GM18519 (cell line): ENCODE results near the gene ACSL5.
"Not testable (repeated sequence)": the region's sequence is repeated elsewhere in the genome, so short reads cannot be mapped to it uniquely, and the experiment has no call there.

Experiments
- ATAC-seq: cut with Tn5 transposase; IDR thresholded peaks from one replicate; pipeline ENCODE4 v1.9.1; 2021; ENCODE audit warnings: mild to moderate bottlenecking, moderate library complexity; ENCODE audit not compliant: unreplicated experiment, low FRiP score

The ACSL5 gene

DNA sequence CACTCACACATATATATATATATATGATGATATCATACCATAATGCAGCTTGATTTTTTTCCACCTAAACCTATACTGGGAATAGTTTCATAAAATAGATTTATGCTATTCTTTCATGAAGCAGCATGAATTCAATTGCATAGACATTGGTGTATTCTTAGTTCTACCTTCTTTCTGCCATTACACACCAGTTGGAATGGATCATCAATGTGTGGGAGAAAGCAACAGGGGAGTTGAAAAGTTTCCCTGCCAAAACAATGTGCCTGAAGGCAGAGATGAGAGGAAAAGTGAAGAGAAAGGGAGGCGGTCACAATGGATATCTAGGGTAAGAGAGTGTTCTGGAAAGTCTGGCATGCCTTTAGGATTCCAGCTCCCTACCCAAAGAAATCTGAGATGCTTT lies 25.2 kb upstream of the ACSL5 start:
- no peak for ATAC-seq

DNA sequence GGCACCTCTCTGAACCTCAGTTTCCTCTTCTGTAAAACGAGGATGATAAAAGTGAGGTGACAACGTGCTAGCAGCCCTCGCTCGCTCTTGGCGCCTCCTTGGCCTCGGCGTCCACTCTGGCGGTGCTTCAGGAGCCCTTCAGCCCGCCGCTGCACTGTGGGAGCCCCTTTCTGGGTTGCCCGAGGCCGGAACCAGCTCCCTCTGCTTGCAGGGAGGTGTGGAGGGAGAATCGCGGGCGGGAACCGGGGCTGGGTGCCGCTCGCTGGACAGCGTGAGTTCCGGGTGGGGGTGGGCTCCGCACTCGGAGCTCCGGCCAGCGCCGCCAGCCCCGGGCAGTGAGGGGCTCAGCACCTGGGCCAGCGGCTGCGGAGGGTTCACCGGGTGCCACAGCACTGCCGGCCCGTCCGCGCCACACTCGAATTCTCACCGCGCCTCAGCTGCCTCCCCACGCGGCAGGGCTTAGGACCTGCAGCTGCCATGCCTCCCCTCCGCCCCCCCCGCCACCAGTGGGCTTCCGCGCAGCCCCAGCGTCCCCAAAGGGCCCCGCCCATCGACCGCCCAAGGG lies 24.3 kb upstream of the ACSL5 start:
- ATAC-seq, result no peak

DNA sequence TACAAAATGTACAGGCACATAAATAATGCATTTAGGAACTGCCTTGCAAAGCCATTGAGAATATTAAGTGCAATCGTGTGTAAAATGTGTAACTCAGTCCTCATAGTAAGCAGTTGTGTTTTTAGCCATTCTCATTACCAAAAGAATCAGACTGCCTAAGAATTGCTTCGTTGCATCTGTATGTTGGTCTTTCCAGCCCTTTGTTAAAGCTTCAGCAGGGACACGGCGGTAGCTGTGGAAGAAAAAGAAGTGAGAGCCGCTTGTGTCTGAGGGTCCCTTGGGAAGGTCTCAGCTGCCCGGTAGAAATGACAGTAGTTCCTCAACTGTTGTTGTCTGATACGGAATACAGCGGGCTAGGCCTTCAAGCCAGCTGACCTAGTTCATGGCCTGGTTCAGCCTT lies 22.8 kb upstream of the ACSL5 start:
- no peak for ATAC-seq

DNA sequence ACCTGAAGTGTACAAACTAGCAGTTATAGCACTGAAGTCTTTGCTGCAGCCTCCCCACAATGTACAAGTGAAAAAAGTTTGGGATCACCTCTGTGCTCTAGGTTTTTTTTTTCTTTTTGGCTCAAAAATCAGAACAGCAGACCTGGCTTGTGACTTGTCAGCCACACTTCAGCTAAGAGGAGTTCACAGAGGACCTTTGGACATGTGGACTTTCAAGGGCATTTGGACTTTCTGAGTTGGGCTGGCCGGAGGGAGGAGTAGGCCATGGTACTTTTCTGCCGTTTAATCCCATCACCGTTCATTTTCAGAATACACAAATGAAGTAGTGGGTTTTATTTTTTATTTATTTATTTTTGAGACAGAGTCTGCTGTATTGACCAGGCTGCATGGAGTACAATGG lies 21.9 kb upstream of the ACSL5 start:
- ATAC-seq, result no peak

DNA sequence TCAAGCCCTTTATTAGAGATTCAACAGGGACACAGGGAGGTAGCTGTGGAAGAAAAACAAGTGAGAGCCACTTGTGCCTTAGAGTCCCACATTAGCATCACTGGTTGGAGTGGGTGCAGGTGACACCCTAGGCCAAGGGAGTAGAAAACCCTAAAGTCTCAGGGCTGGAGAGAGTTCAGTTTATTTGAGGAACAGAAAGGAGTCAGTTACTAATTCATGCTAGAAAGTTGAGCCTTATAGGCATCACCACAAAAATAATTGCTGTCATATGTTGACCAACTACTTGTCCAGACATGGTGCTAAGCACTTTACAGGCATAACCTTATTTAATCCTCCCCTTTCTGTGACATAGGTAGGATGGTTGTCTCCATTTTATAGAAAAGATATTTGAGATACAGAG lies 20.9 kb upstream of the ACSL5 start:
- ATAC-seq, result no peak

DNA sequence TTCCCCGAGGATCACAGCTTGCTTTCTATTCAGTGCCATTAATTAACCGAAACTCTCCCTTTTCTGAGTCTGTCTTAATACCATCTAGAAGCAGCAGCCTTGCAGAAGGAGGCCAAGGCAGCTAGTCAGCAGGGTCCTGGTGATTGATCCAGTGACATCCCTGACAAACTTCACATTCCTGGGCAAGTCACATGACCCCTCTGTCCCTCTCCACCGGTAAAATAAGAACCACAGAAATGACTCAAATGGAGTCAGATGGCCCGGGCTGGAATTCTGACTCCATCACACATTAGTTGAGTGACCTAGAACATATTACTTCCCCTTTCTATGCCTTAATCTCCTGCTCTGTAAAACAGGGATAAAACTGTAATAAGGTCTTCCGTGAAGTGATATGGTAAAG lies 17.2 kb upstream of the ACSL5 start:
- ATAC-seq, result no peak

DNA sequence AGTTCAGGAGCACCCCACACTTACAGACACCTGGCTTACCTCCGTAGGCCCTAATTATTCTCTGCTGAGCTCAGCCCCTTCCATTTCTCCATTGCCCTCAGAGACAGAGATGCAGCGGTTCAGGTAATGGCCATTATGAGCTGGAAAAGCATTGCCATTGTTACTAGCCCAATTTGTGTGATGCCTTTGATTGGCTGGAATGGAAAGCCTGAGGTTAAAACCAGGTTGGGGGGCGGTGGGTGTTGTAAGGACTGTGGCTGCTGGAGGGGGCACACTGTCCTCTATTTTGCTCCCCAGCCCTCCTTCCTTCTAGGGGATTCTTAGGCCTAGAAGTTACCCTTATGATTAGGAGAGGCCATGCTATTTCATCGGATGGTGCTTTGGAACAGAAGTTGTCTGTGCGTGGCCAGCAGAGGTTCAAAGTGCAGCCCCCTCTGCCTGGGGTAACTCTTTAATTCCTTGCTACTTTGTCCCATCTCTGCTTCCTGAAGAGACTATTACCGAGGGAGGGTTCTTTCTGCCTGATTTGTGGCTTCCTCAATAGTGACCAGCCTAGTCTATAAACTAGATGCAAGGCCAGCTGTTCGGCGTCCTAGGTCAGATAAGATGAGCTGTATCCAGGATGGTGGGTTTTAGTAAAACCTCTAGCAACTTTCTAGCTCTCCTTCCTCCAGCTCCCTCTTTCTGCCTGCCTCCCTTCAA lies 14.2 kb upstream of the ACSL5 start:
- ATAC-seq, result no peak

DNA sequence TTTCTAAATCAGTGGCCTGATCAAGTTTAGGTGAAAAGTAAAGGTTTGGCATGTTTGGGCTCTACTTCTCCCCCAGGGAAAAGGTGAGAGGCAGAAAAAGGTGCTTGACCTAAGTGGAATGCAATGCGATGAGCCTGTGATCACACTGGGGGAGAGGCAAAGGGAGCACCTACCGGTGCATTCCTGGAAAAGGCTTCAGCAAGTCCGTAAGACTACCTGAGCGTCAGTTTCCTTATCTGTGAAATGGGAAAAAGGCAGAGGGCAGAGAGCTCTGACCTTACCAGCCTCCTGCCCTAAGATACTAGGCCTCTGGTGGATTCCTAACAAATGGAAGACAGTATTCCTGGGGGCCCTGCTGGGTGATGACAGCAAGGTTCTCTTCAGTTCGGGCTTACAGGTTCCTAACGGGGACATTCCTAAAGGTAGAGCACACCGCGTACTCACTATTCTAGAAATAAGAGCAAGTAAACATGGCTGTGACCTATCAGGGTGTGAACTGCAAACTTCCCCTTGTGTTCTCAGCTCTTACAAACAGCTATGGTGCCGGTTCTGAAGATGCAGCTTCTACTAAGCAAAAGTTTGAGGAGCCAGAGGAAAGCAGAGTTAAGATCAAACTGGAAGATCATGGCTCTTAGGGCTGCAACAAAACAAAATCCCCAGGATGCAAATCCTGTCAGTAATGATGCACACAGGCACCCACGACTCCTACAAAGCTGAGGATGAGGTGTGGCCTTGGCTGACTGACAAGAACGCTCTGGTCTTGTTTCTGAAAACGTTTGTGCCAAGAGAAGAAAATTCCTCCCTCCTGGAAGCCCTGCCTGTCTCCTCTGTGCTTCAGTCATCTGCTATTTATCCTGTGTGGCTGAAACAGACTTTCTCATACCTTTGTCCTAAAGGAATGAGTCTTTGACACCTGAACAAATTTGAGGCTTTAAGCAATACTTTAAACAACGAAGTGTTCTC lies 13.3 kb upstream of the ACSL5 start:
- ATAC-seq, result no peak

DNA sequence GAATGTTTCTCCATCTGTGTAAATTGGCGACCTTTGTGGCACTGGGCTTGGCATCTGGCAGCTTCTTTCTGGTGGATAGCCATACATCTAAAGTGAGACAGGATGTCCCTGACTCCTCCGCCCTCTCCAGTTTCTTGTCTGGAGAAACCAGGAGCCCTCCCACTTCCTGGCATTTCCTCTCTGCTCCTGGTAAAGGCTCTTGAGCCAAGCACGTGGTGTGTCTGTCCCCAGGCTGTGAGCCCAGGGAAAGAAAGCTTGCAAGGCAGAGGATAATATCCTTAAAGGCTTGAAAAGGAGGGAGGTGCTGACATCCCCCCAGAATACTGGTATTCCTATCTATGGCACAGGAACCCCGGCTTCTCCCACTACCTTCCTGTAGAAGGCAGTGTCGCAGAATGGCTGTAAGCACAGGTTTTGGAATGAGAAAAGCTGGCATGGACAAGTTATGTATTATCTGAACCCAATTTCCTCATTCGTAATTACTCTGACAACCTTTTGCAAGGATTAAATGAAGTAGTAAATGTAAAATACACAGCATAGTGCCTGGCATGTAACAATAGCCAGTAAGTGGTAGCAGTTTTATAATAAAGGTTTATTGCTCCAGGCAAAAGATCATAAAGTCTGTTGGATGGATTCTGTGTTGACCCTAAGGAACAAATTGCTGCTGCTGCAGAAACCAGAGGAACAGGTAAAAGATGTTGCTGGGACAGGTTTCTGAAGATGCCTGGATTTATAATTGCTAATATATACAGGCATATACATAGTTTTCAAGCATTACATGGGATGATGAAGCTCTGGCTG lies 11.8 kb upstream of the ACSL5 start:
- no peak for ATAC-seq

DNA sequence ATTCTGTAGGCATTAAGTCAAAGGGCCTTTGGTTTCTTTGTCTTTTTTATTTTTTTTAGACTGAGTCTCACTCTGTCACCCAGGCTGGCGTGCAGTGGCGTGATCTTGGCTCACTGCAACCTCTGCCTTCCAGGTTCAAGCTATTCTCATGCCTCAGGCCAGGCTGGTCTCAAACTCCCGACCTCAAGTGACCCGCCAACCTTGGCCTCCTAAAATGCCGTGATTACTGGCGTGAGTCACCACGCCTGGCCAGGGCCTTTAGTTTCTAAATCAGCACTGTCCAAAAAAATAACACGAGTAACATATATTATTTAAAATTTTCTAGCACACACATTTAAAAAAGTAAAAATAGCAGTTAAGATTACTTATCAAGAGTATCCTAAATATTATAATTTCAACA lies 11.1 kb upstream of the ACSL5 start:
- ATAC-seq, result no peak

DNA sequence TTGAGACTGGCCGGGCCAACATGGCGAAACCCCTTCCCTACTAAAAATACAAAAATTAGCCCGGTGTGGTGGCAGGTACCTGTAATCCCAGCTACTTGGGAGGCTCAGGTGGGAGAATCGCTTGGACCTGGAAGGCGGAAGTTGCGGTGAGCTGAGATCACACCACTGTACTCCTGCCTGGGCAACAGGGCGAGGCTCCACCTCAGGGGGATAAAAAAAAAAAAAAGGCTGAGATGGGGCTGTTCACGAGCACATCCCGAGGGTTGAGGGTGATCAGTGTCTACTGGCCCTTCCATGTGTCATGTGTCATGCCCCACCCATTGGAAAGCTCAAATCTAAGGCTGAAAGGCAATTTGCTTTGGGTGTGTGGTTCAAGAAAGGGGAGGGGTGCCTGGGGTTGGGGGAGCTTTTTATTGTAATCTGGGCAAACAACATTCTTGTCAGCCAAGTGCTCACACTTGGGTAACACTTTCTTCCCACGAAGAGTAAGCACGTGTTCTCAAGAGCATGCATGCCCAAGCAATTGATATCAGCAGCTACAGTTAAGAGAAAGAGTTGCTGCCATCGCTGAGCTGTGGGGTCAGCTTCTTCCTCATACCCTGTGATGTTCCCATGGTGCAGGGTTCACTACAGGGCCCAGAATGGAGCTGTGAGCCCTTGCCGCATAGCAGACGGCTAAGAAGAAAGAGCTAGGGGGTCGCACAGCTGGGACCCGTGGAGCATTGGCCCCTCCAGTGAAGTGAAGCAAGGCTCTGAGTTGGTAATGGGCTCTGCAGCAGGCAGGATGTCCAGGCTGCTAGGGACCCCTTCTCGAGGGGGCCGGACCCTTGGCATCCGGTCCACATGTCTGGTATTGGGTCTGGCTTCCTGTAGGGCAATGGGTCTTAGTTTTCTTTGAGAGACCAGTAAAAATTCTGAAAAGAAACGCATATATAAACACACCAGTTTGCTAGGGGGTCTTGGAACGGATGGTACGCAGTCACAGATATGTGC lies 9.9 kb upstream of the ACSL5 start:
- ATAC-seq, result no peak

DNA sequence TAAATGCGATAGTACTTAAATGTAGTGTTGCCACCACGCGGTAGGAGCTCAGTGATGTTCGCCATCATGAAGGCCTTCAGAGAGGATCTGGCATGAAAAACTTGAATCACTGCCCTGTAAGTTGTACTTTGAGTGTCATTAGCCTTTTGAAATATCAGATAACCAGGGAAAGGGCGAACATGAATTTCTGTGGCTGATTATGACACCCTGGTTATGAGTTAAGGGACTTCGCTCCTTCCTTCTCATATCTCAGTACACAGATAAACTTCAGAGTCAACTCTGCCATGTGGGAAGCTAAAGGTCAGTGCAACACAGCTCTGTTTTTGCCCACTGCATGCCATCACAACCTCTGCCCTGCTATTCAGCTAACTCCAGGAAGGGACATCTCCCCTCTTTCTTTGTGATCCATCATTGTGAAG lies 8.9 kb upstream of the ACSL5 start:
- no peak for ATAC-seq

DNA sequence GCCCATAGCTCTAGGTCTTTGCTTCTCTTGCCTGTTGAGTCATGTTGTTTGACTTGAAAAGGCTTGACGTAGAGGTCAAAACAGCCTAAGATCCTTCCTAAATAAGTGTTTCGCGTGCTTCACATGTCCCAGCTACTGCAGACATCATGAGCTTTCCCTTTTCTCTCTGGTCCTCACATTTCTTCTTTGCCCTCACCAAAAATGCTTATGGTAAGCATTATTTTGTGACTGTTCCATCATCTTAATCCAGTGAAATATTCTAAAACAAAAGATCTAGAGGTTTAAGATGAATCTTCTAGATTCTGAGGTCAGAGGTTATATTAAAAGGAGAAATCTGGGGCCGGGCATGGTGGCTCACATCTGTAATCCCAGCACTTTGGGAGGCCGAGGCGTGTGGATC lies 8.5 kb upstream of the ACSL5 start:
- no peak for ATAC-seq

DNA sequence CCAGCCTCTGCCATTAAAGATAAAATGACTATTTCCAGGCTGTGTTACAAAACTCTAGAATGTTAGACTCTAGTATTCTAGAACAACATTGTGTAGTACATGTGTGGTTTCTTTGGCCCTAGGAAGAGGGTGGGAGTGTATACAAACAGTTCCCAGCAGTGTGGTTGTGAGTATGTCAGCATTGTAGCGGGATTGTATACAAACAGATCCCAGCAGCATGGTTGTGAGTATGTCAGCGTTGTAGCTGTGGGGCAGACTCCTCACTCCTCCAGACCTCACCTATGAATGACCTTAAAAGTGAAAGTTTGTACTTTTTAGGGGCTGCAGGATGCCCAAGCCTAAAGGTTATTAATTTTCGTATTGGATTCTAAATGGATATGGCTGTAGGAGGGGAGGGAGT lies 6.9 kb upstream of the ACSL5 start:
- ATAC-seq, result no peak

DNA sequence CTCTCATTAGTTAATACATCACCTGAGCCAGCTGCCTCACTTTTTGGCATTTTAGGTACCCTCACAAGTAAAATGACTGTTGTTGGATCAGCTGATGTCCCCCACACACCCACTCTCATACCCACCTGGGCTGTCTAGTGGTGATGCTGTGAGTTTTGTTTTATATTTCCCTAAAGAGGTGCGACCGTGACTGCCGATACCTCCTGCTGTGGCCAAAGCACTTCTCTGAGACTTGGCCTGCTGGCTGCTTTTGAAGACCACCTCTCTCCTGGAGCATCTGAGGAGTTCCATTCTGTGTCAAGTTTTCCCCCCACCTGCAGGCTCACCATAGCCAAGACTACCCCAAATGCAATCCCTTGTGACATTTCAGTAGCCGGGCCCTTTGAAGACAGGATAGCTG lies 6.4 kb upstream of the ACSL5 start:
- ATAC-seq, result no peak

DNA sequence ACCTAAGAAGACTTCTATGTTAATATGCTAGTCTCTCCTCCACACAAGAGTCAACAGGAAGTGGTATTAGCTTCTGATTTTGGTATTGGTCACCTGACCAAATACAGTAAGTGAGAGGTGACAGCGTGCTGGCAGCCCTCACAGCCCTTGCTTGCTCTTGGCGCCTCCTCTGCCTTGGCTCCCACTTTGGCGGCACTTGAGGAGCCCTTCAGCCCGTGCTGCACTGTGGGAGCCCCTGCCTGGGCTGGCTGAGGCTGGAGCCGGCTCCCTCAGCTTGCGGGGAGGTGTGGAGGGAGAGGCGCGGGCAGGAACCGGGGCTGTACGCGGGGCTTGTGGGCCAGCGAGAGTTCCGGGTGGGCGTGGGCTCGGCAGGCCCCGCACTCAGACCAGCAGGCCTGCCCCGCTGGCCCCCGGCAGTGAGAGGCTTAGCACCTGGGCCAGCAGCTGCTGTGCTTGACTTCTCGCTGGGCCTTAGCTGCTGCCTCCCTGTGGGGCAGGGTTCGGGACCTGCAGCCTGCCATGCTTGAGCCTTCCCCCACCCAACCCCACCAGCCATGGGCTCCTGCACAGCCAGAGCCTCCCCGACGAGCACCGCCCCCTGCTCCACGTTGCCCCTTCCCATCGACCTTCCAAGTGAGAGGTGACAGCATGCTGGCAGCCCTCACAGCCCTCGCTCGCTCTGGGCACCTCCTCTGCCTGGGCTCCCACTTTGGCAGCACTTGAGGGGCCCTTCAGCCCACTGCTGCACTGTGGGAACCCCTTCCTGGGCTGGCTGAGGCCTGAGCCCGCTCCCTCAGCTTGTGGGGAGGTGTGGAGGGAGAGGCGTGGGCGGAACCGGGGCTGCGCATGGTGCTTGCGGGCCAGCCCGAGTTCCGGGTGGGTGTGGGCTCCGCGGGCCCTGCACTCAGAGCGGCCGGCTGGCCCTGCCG lies 4.2 kb upstream of the ACSL5 start:
- peak; percentile 80 for ATAC-seq

DNA sequence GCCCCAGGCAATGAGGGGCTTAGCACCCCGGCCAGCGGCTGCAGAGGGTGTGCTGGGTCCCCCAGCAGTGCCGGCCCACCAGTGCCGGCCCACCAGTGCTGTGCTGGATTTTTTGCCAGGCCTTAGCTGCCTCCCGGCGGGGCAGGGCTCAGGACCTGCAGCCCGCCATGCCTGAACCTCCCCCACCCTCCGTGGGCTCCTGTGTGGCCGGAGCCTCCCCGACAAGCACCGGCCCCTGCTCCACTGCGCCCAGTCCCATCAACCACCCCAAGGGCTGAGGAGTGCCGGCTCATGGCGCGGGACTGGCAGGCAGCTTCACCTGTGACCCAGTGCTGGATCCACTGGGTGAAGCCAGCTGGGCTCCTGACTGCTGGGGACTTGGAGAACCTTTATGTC lies 3.5 kb upstream of the ACSL5 start:
- no peak for ATAC-seq

DNA sequence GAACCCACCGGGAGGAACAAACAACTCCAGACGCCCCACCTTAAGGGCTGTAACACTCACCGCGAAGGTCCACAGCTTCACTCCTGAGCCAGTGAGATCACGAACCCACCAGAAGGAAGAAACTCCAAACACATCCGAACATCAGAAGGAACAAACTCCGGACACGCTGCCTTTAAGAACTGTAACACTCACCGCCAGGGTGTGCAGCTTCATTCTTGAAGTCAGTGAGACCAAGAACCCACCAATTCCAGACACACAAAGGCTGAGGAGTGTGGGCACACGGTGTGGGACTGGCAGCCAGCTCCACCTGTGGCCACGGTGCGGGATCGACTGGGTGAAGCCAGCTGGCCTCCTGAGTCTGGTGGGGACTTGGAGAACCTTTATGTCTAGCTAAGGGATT lies 2.6 kb upstream of the ACSL5 start:
- not testable (repeated sequence) for ATAC-seq
